ENCODE results near the gene ATAD3B.
"Not testable (repeated sequence)": the region's sequence is repeated elsewhere in the genome, so short reads cannot be mapped to it uniquely, and the experiment has no call there.

- not testable (repeated sequence) for TF ChIP-seq EZH2 (IDR thresholded peaks at IDR 0.05; ENCODE audit: low read length)
- TF ChIP-seq, protein P1, sequence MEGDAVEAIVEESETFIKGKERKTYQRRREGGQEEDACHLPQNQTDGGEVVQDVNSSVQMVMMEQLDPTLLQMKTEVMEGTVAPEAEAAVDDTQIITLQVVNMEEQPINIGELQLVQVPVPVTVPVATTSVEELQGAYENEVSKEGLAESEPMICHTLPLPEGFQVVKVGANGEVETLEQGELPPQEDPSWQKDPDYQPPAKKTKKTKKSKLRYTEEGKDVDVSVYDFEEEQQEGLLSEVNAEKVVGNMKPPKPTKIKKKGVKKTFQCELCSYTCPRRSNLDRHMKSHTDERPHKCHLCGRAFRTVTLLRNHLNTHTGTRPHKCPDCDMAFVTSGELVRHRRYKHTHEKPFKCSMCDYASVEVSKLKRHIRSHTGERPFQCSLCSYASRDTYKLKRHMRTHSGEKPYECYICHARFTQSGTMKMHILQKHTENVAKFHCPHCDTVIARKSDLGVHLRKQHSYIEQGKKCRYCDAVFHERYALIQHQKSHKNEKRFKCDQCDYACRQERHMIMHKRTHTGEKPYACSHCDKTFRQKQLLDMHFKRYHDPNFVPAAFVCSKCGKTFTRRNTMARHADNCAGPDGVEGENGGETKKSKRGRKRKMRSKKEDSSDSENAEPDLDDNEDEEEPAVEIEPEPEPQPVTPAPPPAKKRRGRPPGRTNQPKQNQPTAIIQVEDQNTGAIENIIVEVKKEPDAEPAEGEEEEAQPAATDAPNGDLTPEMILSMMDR (optimal IDR thresholded peaks at IDR 0.05 in 1 of 3, IDR thresholded peaks at IDR 0.05 in 1 of 3, conservative IDR thresholded peaks at IDR 0.05 in 1 of 3; ENCODE audit: extremely low read depth in 1 of 3, insufficient read depth in 2 of 3, low read length in 3 of 3): not testable (repeated sequence)
These were observed 34.2 kb downstream of the ATAD3B start for GRCh38 chr1:1505801-1506200.
